ENCODE results near the gene DDIT4L.

DNA sequence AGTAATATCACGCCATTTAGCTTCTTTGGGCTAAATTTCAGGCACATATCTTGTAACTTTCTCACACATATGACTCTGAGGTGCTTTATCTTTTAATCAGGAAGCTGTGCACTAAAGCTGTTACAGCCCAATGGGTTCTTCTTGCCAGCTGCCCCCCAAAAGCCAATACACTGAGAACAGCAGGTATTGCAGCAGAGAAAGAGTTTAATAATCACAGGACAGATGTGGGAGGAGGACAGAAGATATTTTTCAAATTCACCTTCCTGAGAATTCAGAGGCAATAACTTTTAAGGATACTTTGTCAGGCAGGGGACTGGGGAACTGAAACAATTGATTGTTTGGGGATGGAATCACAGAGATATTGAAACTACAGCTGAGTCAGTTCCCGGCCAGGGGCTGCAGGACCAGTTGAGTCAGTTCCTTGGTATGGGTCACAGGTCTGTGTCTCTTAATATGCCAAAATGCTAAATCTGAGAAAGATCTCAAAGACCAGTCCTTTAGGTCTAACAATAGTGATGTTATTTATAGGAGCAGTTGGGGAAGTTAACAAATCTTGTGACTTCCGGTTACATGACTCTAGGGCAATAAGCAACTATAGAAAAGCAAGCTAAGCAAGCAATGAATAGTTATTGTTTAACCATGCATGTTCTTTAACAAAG lies 28.1 kb downstream of the DDIT4L start:
- TF ChIP-seq, protein P1, sequence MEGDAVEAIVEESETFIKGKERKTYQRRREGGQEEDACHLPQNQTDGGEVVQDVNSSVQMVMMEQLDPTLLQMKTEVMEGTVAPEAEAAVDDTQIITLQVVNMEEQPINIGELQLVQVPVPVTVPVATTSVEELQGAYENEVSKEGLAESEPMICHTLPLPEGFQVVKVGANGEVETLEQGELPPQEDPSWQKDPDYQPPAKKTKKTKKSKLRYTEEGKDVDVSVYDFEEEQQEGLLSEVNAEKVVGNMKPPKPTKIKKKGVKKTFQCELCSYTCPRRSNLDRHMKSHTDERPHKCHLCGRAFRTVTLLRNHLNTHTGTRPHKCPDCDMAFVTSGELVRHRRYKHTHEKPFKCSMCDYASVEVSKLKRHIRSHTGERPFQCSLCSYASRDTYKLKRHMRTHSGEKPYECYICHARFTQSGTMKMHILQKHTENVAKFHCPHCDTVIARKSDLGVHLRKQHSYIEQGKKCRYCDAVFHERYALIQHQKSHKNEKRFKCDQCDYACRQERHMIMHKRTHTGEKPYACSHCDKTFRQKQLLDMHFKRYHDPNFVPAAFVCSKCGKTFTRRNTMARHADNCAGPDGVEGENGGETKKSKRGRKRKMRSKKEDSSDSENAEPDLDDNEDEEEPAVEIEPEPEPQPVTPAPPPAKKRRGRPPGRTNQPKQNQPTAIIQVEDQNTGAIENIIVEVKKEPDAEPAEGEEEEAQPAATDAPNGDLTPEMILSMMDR (IDR thresholded peaks at IDR 0.05; ENCODE audit: poor library complexity, severe bottlenecking): no peak
- TF ChIP-seq POLR2AphosphoS5 (IDR thresholded peaks at IDR 0.05) (no peak), EZH2 (IDR thresholded peaks at IDR 0.05; ENCODE audit: borderline replicate concordance, insufficient read depth, low read length, poor library complexity, severe bottlenecking) (no peak)

Data from neural cell (in vitro differentiated cells).